ENCODE results near the gene A3GALT2.

The A3GALT2 gene

GRCh38 chr1:33275706-33276572 is 45.0 kb downstream of the A3GALT2 start:
- peaks cover 5% of the 10 kb centered on the region; the same call in 1 of the 2 replicates for H3K36me3 ChIP-seq (ENCODE audit: control insufficient read depth, low read length)
- H3K27ac ChIP-seq (ENCODE audit: low read depth, low read length): no peak overlapping the region

DNA sequence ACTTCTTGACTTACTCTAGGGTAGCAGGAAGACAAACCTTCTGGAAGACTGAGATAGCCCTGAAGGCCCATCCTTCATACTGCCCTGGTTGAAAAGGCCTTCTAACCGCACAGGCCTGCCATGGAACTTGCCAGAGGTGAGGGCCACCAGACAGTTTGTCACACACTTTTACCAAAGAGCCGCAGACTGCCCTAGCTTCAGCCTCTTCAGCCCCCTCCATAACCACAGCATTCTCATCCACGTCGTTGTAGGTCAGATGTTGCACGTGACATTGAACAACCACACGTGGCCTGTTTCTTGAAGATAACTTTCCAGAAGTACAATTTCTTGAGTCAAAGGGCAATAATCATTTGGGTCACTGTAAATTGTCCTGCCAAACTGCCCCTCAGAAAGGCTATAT is 45.7 kb downstream of the A3GALT2 start:
- Histone ChIP-seq H3K9me3 (ENCODE audit: control insufficient read depth, insufficient read depth, low read length) (no peaks in the 10 kb centered on the region), H3K4me2 (ENCODE audit: low read length) (no peak overlapping the region), H3F3A (ENCODE audit: control insufficient read depth, insufficient read depth) (no peaks in the 10 kb centered on the region), H3K4me3 (ENCODE audit: low read length) (no peak overlapping the region), H3K4me1 (ENCODE audit: control insufficient read depth, low read length) (peaks cover 4% of the 10 kb centered on the region; the same call in 1 of the 2 replicates), H3K27me3 (ENCODE audit: control insufficient read depth, low read length) (no peaks in the 10 kb centered on the region), H3K27ac (ENCODE audit: low read depth, low read length) (no peak overlapping the region), H3K9me2 (replicated peaks; ENCODE audit: control insufficient read depth, low read length) (no peaks in the 10 kb centered on the region), H4K20me1 (ENCODE audit: control insufficient read depth, insufficient read depth, low read depth, low read length) (no peaks in the 10 kb centered on the region), H3K36me3 (ENCODE audit: control insufficient read depth, low read length) (peaks cover 5% of the 10 kb centered on the region; the same call in 1 of the 2 replicates), H3K79me2 (ENCODE audit: control insufficient read depth, low read length) (no peaks in the 10 kb centered on the region)
- TF ChIP-seq, protein P1, sequence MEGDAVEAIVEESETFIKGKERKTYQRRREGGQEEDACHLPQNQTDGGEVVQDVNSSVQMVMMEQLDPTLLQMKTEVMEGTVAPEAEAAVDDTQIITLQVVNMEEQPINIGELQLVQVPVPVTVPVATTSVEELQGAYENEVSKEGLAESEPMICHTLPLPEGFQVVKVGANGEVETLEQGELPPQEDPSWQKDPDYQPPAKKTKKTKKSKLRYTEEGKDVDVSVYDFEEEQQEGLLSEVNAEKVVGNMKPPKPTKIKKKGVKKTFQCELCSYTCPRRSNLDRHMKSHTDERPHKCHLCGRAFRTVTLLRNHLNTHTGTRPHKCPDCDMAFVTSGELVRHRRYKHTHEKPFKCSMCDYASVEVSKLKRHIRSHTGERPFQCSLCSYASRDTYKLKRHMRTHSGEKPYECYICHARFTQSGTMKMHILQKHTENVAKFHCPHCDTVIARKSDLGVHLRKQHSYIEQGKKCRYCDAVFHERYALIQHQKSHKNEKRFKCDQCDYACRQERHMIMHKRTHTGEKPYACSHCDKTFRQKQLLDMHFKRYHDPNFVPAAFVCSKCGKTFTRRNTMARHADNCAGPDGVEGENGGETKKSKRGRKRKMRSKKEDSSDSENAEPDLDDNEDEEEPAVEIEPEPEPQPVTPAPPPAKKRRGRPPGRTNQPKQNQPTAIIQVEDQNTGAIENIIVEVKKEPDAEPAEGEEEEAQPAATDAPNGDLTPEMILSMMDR (IDR thresholded peaks at IDR 0.05; ENCODE audit: low read depth, low read length, poor library complexity, severe bottlenecking): no peak
- no peak for TF ChIP-seq EZH2phosphoT487 (IDR thresholded peaks at IDR 0.05; ENCODE audit: borderline replicate concordance, low read length)

More at GRCh38 chr1:33275706-33276572, 45.0 kb downstream of the A3GALT2 start:
- H4K20me1 ChIP-seq (ENCODE audit: control insufficient read depth, insufficient read depth, low read depth, low read length): no peaks in the 10 kb centered on the region
- H3K9me3 ChIP-seq (ENCODE audit: control insufficient read depth, insufficient read depth, low read length): no peaks in the 10 kb centered on the region
- no peak overlapping the region for H3K4me3 ChIP-seq (ENCODE audit: low read length)
- H3F3A ChIP-seq (ENCODE audit: control insufficient read depth, insufficient read depth): no peaks in the 10 kb centered on the region
- H3K27me3 ChIP-seq (ENCODE audit: control insufficient read depth, low read length): no peaks in the 10 kb centered on the region
- TF ChIP-seq, protein P1 (IDR thresholded peaks at IDR 0.05; ENCODE audit: low read depth, low read length, poor library complexity, severe bottlenecking): no peak
- no peak for TF ChIP-seq EZH2phosphoT487 (IDR thresholded peaks at IDR 0.05; ENCODE audit: borderline replicate concordance, low read length)
- no peaks in the 10 kb centered on the region for H3K79me2 ChIP-seq (ENCODE audit: control insufficient read depth, low read length)
- peaks cover 4% of the 10 kb centered on the region; the same call in 1 of the 2 replicates for H3K4me1 ChIP-seq (ENCODE audit: control insufficient read depth, low read length)
- no peaks in the 10 kb centered on the region for H3K9me2 ChIP-seq (replicated peaks; ENCODE audit: control insufficient read depth, low read length)
- no peak overlapping the region for H3K4me2 ChIP-seq (ENCODE audit: low read length)

GRCh38 chr1:33274446-33274845 is 46.5 kb downstream of the A3GALT2 start:
- no peaks in the 10 kb centered on the region for H3F3A ChIP-seq (ENCODE audit: control insufficient read depth, insufficient read depth)
- no peak overlapping the region for H3K4me3 ChIP-seq (ENCODE audit: low read length)
- H3K36me3 ChIP-seq (ENCODE audit: control insufficient read depth, low read length): no peaks in the 10 kb centered on the region
- H3K4me1 ChIP-seq (ENCODE audit: control insufficient read depth, low read length): peaks cover 4% of the 10 kb centered on the region; the same call in 1 of the 2 replicates
- no peak for TF ChIP-seq EZH2phosphoT487 (IDR thresholded peaks at IDR 0.05; ENCODE audit: borderline replicate concordance, low read length)
- TF ChIP-seq, protein P1 (IDR thresholded peaks at IDR 0.05; ENCODE audit: low read depth, low read length, poor library complexity, severe bottlenecking): no peak
- no peak overlapping the region for H3K27ac ChIP-seq (ENCODE audit: low read depth, low read length)
- no peaks in the 10 kb centered on the region for H3K9me2 ChIP-seq (replicated peaks; ENCODE audit: control insufficient read depth, low read length)
- no peaks in the 10 kb centered on the region for H3K9me3 ChIP-seq (ENCODE audit: control insufficient read depth, insufficient read depth, low read length)
- no peaks in the 10 kb centered on the region for H3K79me2 ChIP-seq (ENCODE audit: control insufficient read depth, low read length)
- no peak overlapping the region for H3K4me2 ChIP-seq (ENCODE audit: low read length)
- no peaks in the 10 kb centered on the region for H3K27me3 ChIP-seq (ENCODE audit: control insufficient read depth, low read length)
- no peaks in the 10 kb centered on the region for H4K20me1 ChIP-seq (ENCODE audit: control insufficient read depth, insufficient read depth, low read depth, low read length)
